MM.1S (cell line): ENCODE results near the gene DHRS3.

Experiments
- DNase-seq: peaks from one replicate; pipeline ENCODE4 v3.0.0-alpha.2; 2015
- H2AFZ ChIP-seq: fragments of 300-600 bp; sonication (generic); 2 replicates; pipeline ENCODE4 v1.6.0; 2016; ENCODE audit warnings: antibody characterized with exemption, low read length
- H3F3A ChIP-seq: fragments of 300-600 bp; sonication (generic); 2 replicates; pipeline ENCODE4 v1.6.1; 2016; ENCODE audit warnings: mild to moderate bottlenecking, antibody characterized with exemption, low read length, moderate library complexity, mixed read lengths; ENCODE audit not compliant: insufficient read depth
- H3K27ac ChIP-seq: fragments of 300-600 bp; sonication (generic); 2 replicates; pipeline ENCODE4 v1.5.1; 2016; ENCODE audit warnings: mild to moderate bottlenecking, low read length
- H3K27me3 ChIP-seq: fragments of 300-600 bp; sonication (generic); replicated peaks from 2 replicates; pipeline ENCODE4 v1.6.0; 2016; ENCODE audit warnings: low read length; ENCODE audit not compliant: insufficient read depth
- H3K36me3 ChIP-seq: fragments of 300-600 bp; sonication (generic); replicated peaks from 2 replicates; pipeline ENCODE4 v1.6.1; 2016; ENCODE audit warnings: mild to moderate bottlenecking, low read length, mixed read lengths; ENCODE audit not compliant: insufficient read depth
- H3K4me1 ChIP-seq: fragments of 300-600 bp; sonication (generic); 2 replicates; pipeline ENCODE4 v1.6.1; 2016; ENCODE audit warnings: low read length, mixed read lengths
- H3K4me2 ChIP-seq: fragments of 300-600 bp; sonication (generic); 2 replicates; pipeline ENCODE4 v1.6.0; 2016; ENCODE audit warnings: low read depth, low read length
- H3K4me3 ChIP-seq: fragments of 300-600 bp; sonication (generic); 2 replicates; pipeline ENCODE4 v1.5.1; 2016; ENCODE audit warnings: low read length, mixed read lengths
- H3K79me2 ChIP-seq: fragments of 300-600 bp; sonication (generic); 2 replicates; pipeline ENCODE4 v1.6.1; 2016; ENCODE audit warnings: mixed run types, low read length, mixed read lengths
- H3K9ac ChIP-seq: fragments of 300-600 bp; sonication (generic); 2 replicates; pipeline ENCODE4 v1.6.1; 2016; ENCODE audit warnings: low read length, mixed read lengths
- H3K9me2 ChIP-seq: fragments of 300-600 bp; sonication (generic); replicated peaks from 2 replicates; pipeline ENCODE4 v1.6.1; 2016; ENCODE audit warnings: mild to moderate bottlenecking, low read length, mixed read lengths; ENCODE audit not compliant: insufficient read depth
- H3K9me3 ChIP-seq: fragments of 300-600 bp; sonication (generic); replicated peaks from 2 replicates; pipeline ENCODE4 v1.6.1; 2016; ENCODE audit warnings: mild to moderate bottlenecking, low read length, mixed read lengths; ENCODE audit not compliant: insufficient read depth
- H4K20me1 ChIP-seq: fragments of 300-600 bp; sonication (generic); 2 replicates; pipeline ENCODE4 v1.6.1; 2016; ENCODE audit warnings: mild to moderate bottlenecking, low read length, moderate library complexity, mixed read lengths; ENCODE audit not compliant: insufficient read depth
- EZH2 ChIP-seq: fragments of 300-600 bp; sonication (generic); optimal IDR thresholded peaks from 2 replicates; pipeline ENCODE3; 2017; ENCODE audit warnings: low read depth, mild to moderate bottlenecking, antibody characterized with exemption, low read length, mixed read lengths
- EZH2phosphoT487 ChIP-seq: fragments of 300-600 bp; sonication (generic); IDR thresholded peaks from 2 replicates; pipeline ENCODE4 v1.6.1; 2018; ENCODE audit warnings: antibody characterized with exemption, low read length
- TF ChIP-seq, protein P1 (sequence below): fragments of 300-600 bp; sonication (generic); IDR thresholded peaks from 2 replicates; pipeline ENCODE4 v1.5.1; 2016; ENCODE audit warnings: antibody characterized with exemption, low read length, mixed read lengths

Gene DHRS3

GRCh38 chr1:12556368-12556930 lies 61.6 kb downstream of the DHRS3 start:
- TF ChIP-seq EZH2 (no peak), EZH2phosphoT487 (no peak)
- TF ChIP-seq, protein P1, sequence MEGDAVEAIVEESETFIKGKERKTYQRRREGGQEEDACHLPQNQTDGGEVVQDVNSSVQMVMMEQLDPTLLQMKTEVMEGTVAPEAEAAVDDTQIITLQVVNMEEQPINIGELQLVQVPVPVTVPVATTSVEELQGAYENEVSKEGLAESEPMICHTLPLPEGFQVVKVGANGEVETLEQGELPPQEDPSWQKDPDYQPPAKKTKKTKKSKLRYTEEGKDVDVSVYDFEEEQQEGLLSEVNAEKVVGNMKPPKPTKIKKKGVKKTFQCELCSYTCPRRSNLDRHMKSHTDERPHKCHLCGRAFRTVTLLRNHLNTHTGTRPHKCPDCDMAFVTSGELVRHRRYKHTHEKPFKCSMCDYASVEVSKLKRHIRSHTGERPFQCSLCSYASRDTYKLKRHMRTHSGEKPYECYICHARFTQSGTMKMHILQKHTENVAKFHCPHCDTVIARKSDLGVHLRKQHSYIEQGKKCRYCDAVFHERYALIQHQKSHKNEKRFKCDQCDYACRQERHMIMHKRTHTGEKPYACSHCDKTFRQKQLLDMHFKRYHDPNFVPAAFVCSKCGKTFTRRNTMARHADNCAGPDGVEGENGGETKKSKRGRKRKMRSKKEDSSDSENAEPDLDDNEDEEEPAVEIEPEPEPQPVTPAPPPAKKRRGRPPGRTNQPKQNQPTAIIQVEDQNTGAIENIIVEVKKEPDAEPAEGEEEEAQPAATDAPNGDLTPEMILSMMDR, result no peak
- H3K4me3 ChIP-seq, result no peak overlapping the region
- no peaks in the 10 kb centered on the region for H3K36me3 ChIP-seq
- H3K79me2 ChIP-seq, result no peaks in the 10 kb centered on the region
- no peak for DNase-seq
- H3K4me2 ChIP-seq, result no peak overlapping the region
- no peaks in the 10 kb centered on the region for H3K9me3 ChIP-seq
- no peaks in the 10 kb centered on the region for H3K4me1 ChIP-seq
- no peaks in the 10 kb centered on the region for H3F3A ChIP-seq
- no peak overlapping the region for H3K9ac ChIP-seq
- H3K27ac ChIP-seq, result no peak overlapping the region
- H4K20me1 ChIP-seq, result no peaks in the 10 kb centered on the region
- no peaks in the 10 kb centered on the region for H3K9me2 ChIP-seq
- no peak overlapping the region for H2AFZ ChIP-seq
- peaks cover 5% of the 10 kb centered on the region; the same call in 1 of the 2 replicates for H3K27me3 ChIP-seq

DNA sequence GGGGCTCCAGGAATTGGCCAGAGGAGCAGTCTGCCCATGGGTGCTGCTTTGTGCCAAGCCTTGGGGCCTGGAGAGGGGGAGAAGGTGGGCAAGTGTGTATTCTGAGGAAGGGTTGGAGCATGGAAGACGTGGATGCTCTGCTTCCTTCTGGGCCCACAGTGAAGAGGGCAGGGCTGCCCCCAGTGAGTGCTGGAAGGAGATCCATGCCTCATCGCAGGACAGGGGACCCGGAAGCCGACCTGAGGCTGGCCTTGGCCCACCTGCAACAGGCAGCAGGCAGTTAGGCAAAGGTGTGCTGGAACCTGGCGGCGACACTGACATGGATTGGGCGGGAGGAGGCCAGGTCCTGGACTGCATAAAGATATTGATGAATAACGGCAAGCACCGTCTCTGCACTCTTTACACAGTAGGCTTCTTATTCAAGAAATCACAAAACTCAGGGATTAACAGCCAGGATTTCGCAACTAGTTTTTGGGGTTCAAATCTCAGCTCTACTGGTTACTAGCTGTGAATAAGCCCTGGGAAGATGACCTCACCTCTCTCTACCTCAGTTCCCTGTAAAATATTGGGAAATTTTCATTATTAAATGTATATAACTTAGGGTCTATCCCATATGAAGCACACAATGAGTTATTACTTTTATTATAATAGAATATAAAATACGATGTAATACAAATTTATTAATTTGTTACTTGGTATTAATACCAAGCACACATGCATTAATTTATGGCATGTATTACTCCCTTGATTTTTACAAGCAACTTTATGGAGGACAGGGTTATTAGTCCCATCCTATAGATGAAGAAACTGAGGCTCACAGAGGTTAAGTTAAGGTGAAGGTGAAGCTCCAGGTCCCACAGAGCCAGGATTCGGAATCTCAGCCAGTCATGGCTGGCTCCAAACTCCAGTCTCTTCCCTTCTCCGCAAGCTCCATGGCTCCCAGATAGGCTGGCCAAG lies 62.3 kb downstream of the DHRS3 start:
- Histone ChIP-seq H3K4me3 (no peak overlapping the region), H3K27me3 (peaks cover 5% of the 10 kb centered on the region; the same call in 1 of the 2 replicates), H3K9me3 (no peaks in the 10 kb centered on the region), H4K20me1 (no peaks in the 10 kb centered on the region), H3K9me2 (no peaks in the 10 kb centered on the region), H2AFZ (no peak overlapping the region), H3K27ac (no peak overlapping the region), H3K4me2 (no peak overlapping the region), H3F3A (no peaks in the 10 kb centered on the region), H3K36me3 (no peaks in the 10 kb centered on the region), H3K79me2 (no peaks in the 10 kb centered on the region), H3K9ac (no peak overlapping the region), H3K4me1 (no peaks in the 10 kb centered on the region)
- no peak for DNase-seq
- no peak for TF ChIP-seq EZH2

- H3K4me1 ChIP-seq, result no peaks in the 10 kb centered on the region
Observed at GRCh38 chr1:12554521-12555305, 63.3 kb downstream of the DHRS3 start.

More at GRCh38 chr1:12554521-12555305, 63.3 kb downstream of the DHRS3 start:
- Histone ChIP-seq H3K4me2 (no peak overlapping the region), H3K9ac (no peak overlapping the region), H3K9me2 (no peaks in the 10 kb centered on the region), H4K20me1 (no peaks in the 10 kb centered on the region), H3K79me2 (no peaks in the 10 kb centered on the region), H3K36me3 (no peaks in the 10 kb centered on the region), H3F3A (no peaks in the 10 kb centered on the region), H3K9me3 (no peaks in the 10 kb centered on the region), H3K27ac (no peak overlapping the region), H3K4me3 (no peak overlapping the region), H2AFZ (no peak overlapping the region), H3K27me3 (peaks cover 5% of the 10 kb centered on the region; the same call in 1 of the 2 replicates)
- TF ChIP-seq EZH2phosphoT487 (no peak), EZH2 (no peak)
- TF ChIP-seq, protein P1, result no peak
- DNase-seq, result no peak
